ENCODE results near the gene GPX5.

The GPX5 gene

GRCh38 chr6:28555136-28555535 lies 29.5 kb downstream of the GPX5 start:
- no peak for DNase-seq (ENCODE audit: extremely low spot score)
- TF ChIP-seq CTCF (IDR thresholded peaks at IDR 0.05; ENCODE audit: control extremely low read depth, extremely low read depth, low read depth, missing control alignments), result no peak
- ChIA-PET CTCF (interaction anchor here (1.3 kb wide), 1 partner anchor 11 kb away, joined by 3 read pairs; no protein-coding TSS in a partner anchor), POLR2A (no interaction called here)

GRCh38 chr6:28558629-28559028 lies 32.9 kb downstream of the GPX5 start:
- DNase-seq (ENCODE audit: extremely low spot score), result no peak
- POLR2A ChIA-PET, result no interaction called here
- CTCF ChIA-PET, result no interaction called here
- no peak for TF ChIP-seq CTCF (IDR thresholded peaks at IDR 0.05; ENCODE audit: control extremely low read depth, extremely low read depth, low read depth, missing control alignments)

DNA sequence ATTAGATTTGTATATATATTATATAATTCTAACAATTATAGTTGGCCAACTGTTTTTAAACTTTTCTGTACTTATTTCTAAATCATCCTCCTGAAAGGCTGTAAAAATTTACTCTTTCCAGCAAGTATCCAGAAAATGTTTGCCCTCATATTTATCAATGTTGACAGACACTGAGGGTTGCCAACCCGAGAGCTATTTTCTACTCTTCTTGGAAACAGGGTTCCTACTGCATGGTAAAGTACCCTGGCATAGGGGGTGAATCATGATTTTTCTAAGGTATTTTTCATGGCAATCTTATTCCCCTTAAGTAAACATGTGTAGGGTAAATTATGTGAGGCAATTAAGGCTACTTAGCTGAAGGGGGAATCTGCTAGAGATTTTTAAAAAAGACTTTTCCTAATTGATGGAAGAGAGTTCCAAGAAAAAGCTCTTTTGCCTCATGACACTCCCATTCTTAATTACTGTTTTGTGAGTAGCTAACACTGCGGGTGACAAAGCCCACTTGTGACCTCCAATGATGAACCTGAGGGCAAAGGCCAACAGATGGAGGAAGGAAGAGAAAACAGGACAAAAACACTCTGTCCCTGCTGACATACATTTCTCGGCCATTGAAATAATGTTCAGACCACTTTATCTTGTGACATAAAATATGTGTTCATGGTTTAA lies 37.9 kb downstream of the GPX5 start:
- CTCF ChIA-PET, result interaction anchor here (1.0 kb wide), 1 partner anchor 22 kb away, joined by 3 read pairs; no protein-coding TSS in a partner anchor
- no peak for DNase-seq (ENCODE audit: extremely low spot score)
- no peak for TF ChIP-seq CTCF (IDR thresholded peaks at IDR 0.05; ENCODE audit: control extremely low read depth, extremely low read depth, low read depth, missing control alignments)
- POLR2A ChIA-PET, result no interaction called here

DNA sequence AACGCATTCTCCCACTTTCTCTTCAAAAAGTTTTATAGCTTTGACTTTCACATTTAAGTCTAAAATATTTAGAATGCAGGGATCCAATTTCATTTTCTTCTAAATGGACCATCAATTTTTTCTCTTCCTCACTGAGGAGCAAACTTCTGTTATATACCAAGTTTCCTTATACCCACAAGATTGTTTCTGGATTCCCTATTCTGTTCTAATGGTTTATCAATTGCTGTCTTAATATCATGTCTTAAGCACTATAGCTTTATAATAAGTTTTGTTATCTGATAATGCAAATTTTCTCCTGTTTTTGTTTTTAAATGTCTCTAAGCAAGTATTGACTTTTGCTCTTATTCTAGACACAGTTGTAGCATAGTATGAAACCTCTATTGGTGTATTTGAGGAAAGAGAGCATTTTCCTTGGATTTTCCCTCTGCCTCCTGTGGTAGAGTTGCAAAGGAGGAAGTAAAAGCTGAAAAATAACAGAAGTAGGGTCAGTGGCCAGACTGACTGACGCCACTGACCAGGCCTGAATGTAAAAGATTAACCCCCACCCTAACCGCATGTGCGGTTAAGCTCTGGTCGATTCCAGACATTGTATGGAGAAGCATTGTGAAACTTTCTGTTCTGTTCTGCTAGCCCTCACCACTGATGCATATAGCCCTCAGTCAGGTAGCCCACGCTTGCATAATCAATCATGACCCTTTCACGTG lies 40.3 kb downstream of the GPX5 start:
- ChIA-PET POLR2A (no interaction called here), CTCF (interaction anchor here (1.0 to 1.4 kb wide), 3 partner anchors 11 to 78 kb away, joined by 3 read pairs; no protein-coding TSS in a partner anchor)
- TF ChIP-seq CTCF (IDR thresholded peaks at IDR 0.05; ENCODE audit: control extremely low read depth, extremely low read depth, low read depth, missing control alignments), result no peak
- DNase-seq (ENCODE audit: extremely low spot score), result no peak

DNA sequence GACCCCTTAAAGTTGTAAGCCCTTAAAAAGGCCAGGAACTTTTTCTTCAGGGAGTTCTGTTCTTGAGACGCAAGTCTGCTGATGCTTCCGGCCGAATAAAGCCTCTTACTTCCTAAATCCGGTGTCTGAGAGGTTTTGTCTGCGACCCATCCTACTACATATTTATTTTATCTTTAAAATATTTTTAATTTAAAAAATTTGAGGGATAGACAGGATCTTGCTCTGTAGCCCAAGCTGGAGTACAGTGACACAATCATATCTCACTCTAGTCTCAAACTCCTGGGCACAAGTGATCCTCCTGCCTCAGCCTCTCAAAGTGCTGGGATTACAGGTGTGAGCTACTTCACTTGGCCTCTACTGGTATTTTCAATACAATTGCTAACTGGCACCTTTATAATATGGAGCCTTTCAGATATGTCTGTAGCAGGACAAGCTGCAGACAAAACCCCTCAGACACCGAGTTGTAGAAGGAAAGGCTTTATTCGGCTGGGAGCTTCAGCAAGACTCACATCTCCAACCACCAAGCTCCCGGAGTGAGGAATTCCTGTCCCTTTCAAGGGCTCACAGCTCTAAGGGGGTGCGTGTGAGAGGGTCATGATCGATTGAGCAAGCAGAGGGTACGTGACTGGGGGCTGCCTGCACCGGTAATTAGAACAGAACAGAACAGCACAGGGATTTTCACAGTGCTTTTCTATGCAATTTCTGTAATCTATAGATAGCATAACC lies 41.0 kb downstream of the GPX5 start:
- TF ChIP-seq CTCF (IDR thresholded peaks at IDR 0.05; ENCODE audit: control extremely low read depth, extremely low read depth, low read depth, missing control alignments), result no peak
- DNase-seq (ENCODE audit: extremely low spot score), result no peak
- ChIA-PET CTCF (interaction anchor here (1.0 to 1.4 kb wide), 2 partner anchors 12 to 78 kb away, joined by 3 read pairs; no protein-coding TSS in a partner anchor), POLR2A (no interaction called here)

DNA sequence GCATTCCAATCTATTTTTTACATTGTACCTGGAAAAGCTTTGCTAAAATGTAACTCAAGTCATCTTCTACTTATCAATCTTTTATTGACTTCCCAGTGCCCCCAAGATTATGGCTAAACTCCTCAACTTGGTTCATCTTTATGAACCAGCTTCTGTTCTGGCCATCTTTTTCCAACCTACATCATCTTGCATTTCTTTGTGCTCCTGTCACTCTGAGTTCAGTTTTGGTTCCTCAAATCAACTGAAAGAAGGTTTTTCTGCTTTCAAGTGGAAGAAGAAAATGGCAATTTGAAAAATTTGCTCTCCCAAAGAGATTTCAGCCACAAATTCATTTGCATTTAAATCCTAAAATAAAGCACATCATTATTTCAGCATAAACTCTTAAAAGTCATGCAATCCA lies 41.8 kb downstream of the GPX5 start:
- CTCF ChIA-PET, result no interaction called here
- POLR2A ChIA-PET, result no interaction called here
- no peak for DNase-seq (ENCODE audit: extremely low spot score)
- no peak for TF ChIP-seq CTCF (IDR thresholded peaks at IDR 0.05; ENCODE audit: control extremely low read depth, extremely low read depth, low read depth, missing control alignments)
